GM23248 (cell line): ENCODE results near the gene HBB. TPM values are rescaled to one million over a fixed set of nuclear protein-coding genes. Genes with fewer than 3 reads are reported as not detected.

Source experiments
- DNase-seq: peaks from one replicate; pipeline ENCODE4 v3.0.0-alpha.2; 2015
- H2AFZ ChIP-seq: fragments of 200-600 bp; sonication (generic); 2 replicates; pipeline ENCODE4 v1.6.1; 2016; ENCODE audit warnings: antibody characterized with exemption
- H3F3A ChIP-seq: fragments of 200-600 bp; sonication (generic); 2 replicates; pipeline ENCODE4 v1.6.1; 2016; ENCODE audit warnings: mild to moderate bottlenecking, antibody characterized with exemption, mixed run types; ENCODE audit not compliant: insufficient read depth
- H3K27ac ChIP-seq: fragments of 200-600 bp; sonication (generic); 2 replicates; pipeline ENCODE4 v1.5.1; 2016; ENCODE audit warnings: mild to moderate bottlenecking
- H3K27me3 ChIP-seq: fragments of 200-600 bp; sonication (generic); replicated peaks from 2 replicates; pipeline ENCODE4 v1.6.1; 2016; ENCODE audit warnings: mild to moderate bottlenecking; ENCODE audit not compliant: insufficient read depth
- H3K36me3 ChIP-seq: fragments of 200-600 bp; sonication (generic); 2 replicates; pipeline ENCODE4 v1.6.1; 2016; ENCODE audit warnings: low read depth, mild to moderate bottlenecking
- H3K4me1 ChIP-seq: fragments of 200-600 bp; sonication (generic); 2 replicates; pipeline ENCODE4 v1.6.1; 2016; ENCODE audit warnings: mild to moderate bottlenecking; ENCODE audit not compliant: insufficient read depth
- H3K4me2 ChIP-seq: fragments of 200-600 bp; sonication (generic); one replicate; pipeline ENCODE4 v1.6.1; 2016; ENCODE audit warnings: mild to moderate bottlenecking; ENCODE audit not compliant: unreplicated experiment
- H3K4me3 ChIP-seq: fragments of 200-600 bp; sonication (generic); 2 replicates; pipeline ENCODE4 v1.5.1; 2016; ENCODE audit warnings: mild to moderate bottlenecking
- H3K79me2 ChIP-seq: fragments of 200-600 bp; sonication (generic); 2 replicates; pipeline ENCODE4 v1.6.1; 2016; ENCODE audit warnings: mild to moderate bottlenecking; ENCODE audit not compliant: insufficient read depth
- H3K9ac ChIP-seq: fragments of 200-600 bp; sonication (generic); 2 replicates; pipeline ENCODE4 v1.6.1; 2016; ENCODE audit warnings: mild to moderate bottlenecking
- H3K9me2 ChIP-seq: fragments of 200-600 bp; sonication (generic); 2 replicates; pipeline ENCODE4 v1.6.1; 2016; ENCODE audit warnings: mixed run types, mild to moderate bottlenecking, moderate library complexity; ENCODE audit not compliant: insufficient read depth
- H3K9me3 ChIP-seq: fragments of 200-600 bp; sonication (generic); one replicate; pipeline ENCODE4 v1.6.1; 2017; ENCODE audit warnings: low read depth
- H4K20me1 ChIP-seq: fragments of 200-600 bp; sonication (generic); 2 replicates; pipeline ENCODE4 v1.6.0; 2016; ENCODE audit not compliant: insufficient read depth
- EZH2 ChIP-seq: fragments of 200-600 bp; sonication (generic); IDR thresholded peaks from 2 replicates; pipeline ENCODE4 v1.6.1; 2018; ENCODE audit warnings: antibody characterized with exemption, mild to moderate bottlenecking; ENCODE audit not compliant: insufficient read depth, poor library complexity, severe bottlenecking
- EZH2phosphoT487 ChIP-seq: fragments of 200-600 bp; sonication (generic); IDR thresholded peaks from 2 replicates; pipeline ENCODE4 v1.6.1; 2018; ENCODE audit warnings: antibody characterized with exemption, moderate library complexity, mild to moderate bottlenecking, low read depth; ENCODE audit not compliant: insufficient read depth
- WGBS, 2 experiments: methylation state at CpG; one replicate each; pipeline ENCODE4 v1.1.6; 2015 to 2017; ENCODE audit warnings: low lambda C conversion rate in 2 of 2, low coverage in 1 of 2; ENCODE audit errors: missing lambda C conversion rate in 2 of 2; 5-methylcytosine and 5-hydroxymethylcytosine counted together
- in situ Hi-C: fragments of 300-500 bp; cut with MboI; formaldehyde crosslinking; loops from 2 replicates; pipeline ENCODE4 v1.15.0; 2020
- polyA plus RNA-seq: library from polyadenylated mRNA; unstranded; fragments of >200 nt; fragmentation: Nextera tagmentation; extraction: Ambion mirVana; gene quantifications from 2 replicates; pipeline ENCODE4 v1.2.1, GENCODE V29; 2016
- total RNA-seq: library from RNA; depleted of rRNA; stranded (reverse); fragments of >200 nt; shearing (Covaris generic); gene quantifications from 2 replicates; pipeline ENCODE4 v1.2.3, GENCODE V29; 2014; rRNA removed

The HBB gene
- total and polyA plus RNA-seq, 2 experiments from 2014 or later, result not detected

GRCh38 chr11:5192738-5193137 lies 34.1 kb downstream of the HBB start:
- Histone ChIP-seq H3K4me2 (no peak overlapping the region), H3K27me3 (no peaks in the 10 kb centered on the region), H3K27ac (no peak overlapping the region), H3K9me2 (no peaks in the 10 kb centered on the region), H3K9me3 (no peaks in the 10 kb centered on the region), H2AFZ (no peak overlapping the region), H4K20me1 (no peaks in the 10 kb centered on the region), H3K79me2 (no peaks in the 10 kb centered on the region), H3K36me3 (no peaks in the 10 kb centered on the region), H3K4me1 (peaks cover 9% of the 10 kb centered on the region; the same call in 1 of the 2 replicates), H3K9ac (no peak overlapping the region), H3K4me3 (no peak overlapping the region), H3F3A (peaks cover 7% of the 10 kb centered on the region)
- in situ Hi-C loops, result no loop called here
- 5 to 9% methylated on average over 1 of the region's 1 CpG for WGBS, 2 experiments
- no peak for TF ChIP-seq EZH2
- TF ChIP-seq EZH2phosphoT487, result no peak
- DNase-seq, result no peak

GRCh38 chr11:5188201-5188600 lies 38.7 kb downstream of the HBB start:
- H3K79me2 ChIP-seq, result no peaks in the 10 kb centered on the region
- no peak for TF ChIP-seq EZH2
- no peak for TF ChIP-seq EZH2phosphoT487
- WGBS, 2 experiments, result 34 to 42% methylated on average over 2 of the region's 2 CpGs
- H3K4me1 ChIP-seq, result no peaks in the 10 kb centered on the region
- H3K9ac ChIP-seq, result no peak overlapping the region
- H3K9me3 ChIP-seq, result no peaks in the 10 kb centered on the region
- no peak for DNase-seq
- no peak overlapping the region for H2AFZ ChIP-seq
- no peaks in the 10 kb centered on the region for H3F3A ChIP-seq
- in situ Hi-C loops, result no loop called here
- no peak overlapping the region for H3K4me3 ChIP-seq
- no peaks in the 10 kb centered on the region for H4K20me1 ChIP-seq
- H3K27me3 ChIP-seq, result no peaks in the 10 kb centered on the region
- no peak overlapping the region for H3K4me2 ChIP-seq
- H3K36me3 ChIP-seq, result no peaks in the 10 kb centered on the region
- no peak overlapping the region for H3K27ac ChIP-seq
- no peaks in the 10 kb centered on the region for H3K9me2 ChIP-seq

- Histone ChIP-seq H3K9ac (no peak overlapping the region), H3K9me2 (no peaks in the 10 kb centered on the region), H3K4me1 (no peaks in the 10 kb centered on the region), H3K36me3 (no peaks in the 10 kb centered on the region), H4K20me1 (no peaks in the 10 kb centered on the region), H3K27me3 (0 out of 2 replicates have a peak, but pooled peaks cover 4% of the 10 kb centered on the region), H3F3A (no peaks in the 10 kb centered on the region), H3K79me2 (no peaks in the 10 kb centered on the region), H3K9me3 (no peaks in the 10 kb centered on the region), H3K4me2 (no peak overlapping the region), H3K4me3 (no peak overlapping the region), H2AFZ (no peak overlapping the region), H3K27ac (no peak overlapping the region)
- TF ChIP-seq EZH2phosphoT487 (no peak), EZH2 (no peak)
- DNase-seq, result no peak
- 45 to 46% methylated on average over 10 of the region's 10 CpGs for WGBS, 2 experiments
- in situ Hi-C loops, result no loop called here
These were observed 48.6 kb downstream of the HBB start for GRCh38 chr11:5178046-5178837.

Other genes starting within 250 kb of the HBB start
- not detected in 2 replicates for gene OR51L1, start 232.2 kb downstream of the HBB start, total RNA-seq
- gene OR51L1, start 232.2 kb downstream of the HBB start, polyA plus RNA-seq, result not detected in 2 replicates
- gene OR52J3, start 180.5 kb downstream of the HBB start, total RNA-seq, result not detected in 2 replicates
- not detected in 2 replicates for gene OR52J3, start 180.5 kb downstream of the HBB start, polyA plus RNA-seq
- gene OR52E2, start 167.4 kb downstream of the HBB start, total RNA-seq, result not detected in 2 replicates
- gene OR52E2, start 167.4 kb downstream of the HBB start, polyA plus RNA-seq, result not detected in 2 replicates
- not detected in 2 replicates for gene OR52E1, start 157.5 kb downstream of the HBB start, total RNA-seq
- gene OR52E1, start 157.5 kb downstream of the HBB start, polyA plus RNA-seq, result not detected in 2 replicates
- gene OR52A5, start 88.7 kb downstream of the HBB start, total RNA-seq, result not detected in 2 replicates
- not detected in 2 replicates for gene OR52A5, start 88.7 kb downstream of the HBB start, polyA plus RNA-seq
- gene OR52A1, start 72.3 kb downstream of the HBB start, total RNA-seq, result not detected in 2 replicates
- gene OR52A1, start 72.3 kb downstream of the HBB start, polyA plus RNA-seq, result not detected in 2 replicates
- not detected in 2 replicates for gene OR51V1, start 26.4 kb downstream of the HBB start, total RNA-seq
- gene OR51V1, start 26.4 kb downstream of the HBB start, polyA plus RNA-seq, result not detected in 2 replicates
- not detected in 2 replicates for gene HBD, start 7.4 kb upstream of the HBB start, total RNA-seq
- not detected in 2 replicates for gene HBD, start 7.4 kb upstream of the HBB start, polyA plus RNA-seq
- not detected in 2 replicates for gene HBG1, start 22.8 kb upstream of the HBB start, total RNA-seq
- gene HBG1, start 22.8 kb upstream of the HBB start, polyA plus RNA-seq, result not detected in 2 replicates
- gene HBG2, start 27.7 kb upstream of the HBB start, total RNA-seq, result not detected in 2 replicates
- not detected in 2 replicates for gene HBG2, start 27.7 kb upstream of the HBB start, polyA plus RNA-seq
- gene HBE1, start 42.9 kb upstream of the HBB start, total RNA-seq, result not detected in 2 replicates
- not detected in 2 replicates for gene HBE1, start 42.9 kb upstream of the HBB start, polyA plus RNA-seq
- not detected in 2 replicates for gene OR51B4, start 74.9 kb upstream of the HBB start, total RNA-seq
- not detected in 2 replicates for gene OR51B4, start 74.9 kb upstream of the HBB start, polyA plus RNA-seq
- gene OR51B2, start 97.2 kb upstream of the HBB start, total RNA-seq, result not detected in 2 replicates
- not detected in 2 replicates for gene OR51B2, start 97.2 kb upstream of the HBB start, polyA plus RNA-seq
- gene OR51B5, start 116.5 kb upstream of the HBB start, total RNA-seq, result not detected in 2 replicates
- not detected in 2 replicates for gene OR51B5, start 116.5 kb upstream of the HBB start, polyA plus RNA-seq
- not detected in 2 replicates for gene OR51B6, start 124.4 kb upstream of the HBB start, total RNA-seq
- gene OR51B6, start 124.4 kb upstream of the HBB start, polyA plus RNA-seq, result not detected in 2 replicates
- gene OR51M1, start 156.7 kb upstream of the HBB start, total RNA-seq, result not detected in 2 replicates
- gene OR51M1, start 156.7 kb upstream of the HBB start, polyA plus RNA-seq, result not detected in 2 replicates
- gene OR51Q1, start 195.0 kb upstream of the HBB start, total RNA-seq, result not detected in 2 replicates
- gene OR51Q1, start 195.0 kb upstream of the HBB start, polyA plus RNA-seq, result not detected in 2 replicates
- gene OR51I1, start 214.4 kb upstream of the HBB start, total RNA-seq, result not detected in 2 replicates
- gene OR51I1, start 214.4 kb upstream of the HBB start, polyA plus RNA-seq, result not detected in 2 replicates
- gene OR51I2, start 222.3 kb upstream of the HBB start, total RNA-seq, result not detected in 2 replicates
- not detected in 2 replicates for gene OR51I2, start 222.3 kb upstream of the HBB start, polyA plus RNA-seq